Activated T-helper 1 cell treated with anti-CD3 and anti-CD28 coated beads, Interleukin-2, amount 50 U/mL, for 16 hours (primary cell): ENCODE results near the gene DHX34.
A peak's percentile ranks its signal among the peaks of the same experiment; 100 is the strongest.

Experiments used
- DNase-seq, 2 donors: peaks; one replicate each; pipeline ENCODE4 v3.0.0-alpha.2; 2020; ENCODE audit warnings: low read depth in 1 of 2, low spot score in 1 of 2

The DHX34 gene

DNA sequence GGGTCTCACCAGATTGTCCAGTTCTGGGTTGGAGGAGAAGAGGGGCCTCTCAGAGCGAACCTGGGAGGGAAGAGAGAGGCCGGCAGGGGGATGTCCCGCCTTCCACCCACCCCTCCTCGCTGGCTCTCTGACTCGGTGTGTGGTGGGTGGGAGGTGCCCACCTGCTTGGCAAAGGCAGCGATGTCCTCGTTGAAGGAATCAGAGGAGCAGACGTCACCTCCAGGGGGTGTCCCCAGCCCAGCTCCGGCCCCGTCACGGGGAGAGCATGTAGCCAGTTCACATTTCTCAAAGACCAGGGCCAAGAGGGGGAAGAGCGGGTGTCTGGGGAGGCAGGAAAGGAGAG, 67.5 kb downstream of the DHX34 start:
- DNase-seq, result no peak

DNA sequence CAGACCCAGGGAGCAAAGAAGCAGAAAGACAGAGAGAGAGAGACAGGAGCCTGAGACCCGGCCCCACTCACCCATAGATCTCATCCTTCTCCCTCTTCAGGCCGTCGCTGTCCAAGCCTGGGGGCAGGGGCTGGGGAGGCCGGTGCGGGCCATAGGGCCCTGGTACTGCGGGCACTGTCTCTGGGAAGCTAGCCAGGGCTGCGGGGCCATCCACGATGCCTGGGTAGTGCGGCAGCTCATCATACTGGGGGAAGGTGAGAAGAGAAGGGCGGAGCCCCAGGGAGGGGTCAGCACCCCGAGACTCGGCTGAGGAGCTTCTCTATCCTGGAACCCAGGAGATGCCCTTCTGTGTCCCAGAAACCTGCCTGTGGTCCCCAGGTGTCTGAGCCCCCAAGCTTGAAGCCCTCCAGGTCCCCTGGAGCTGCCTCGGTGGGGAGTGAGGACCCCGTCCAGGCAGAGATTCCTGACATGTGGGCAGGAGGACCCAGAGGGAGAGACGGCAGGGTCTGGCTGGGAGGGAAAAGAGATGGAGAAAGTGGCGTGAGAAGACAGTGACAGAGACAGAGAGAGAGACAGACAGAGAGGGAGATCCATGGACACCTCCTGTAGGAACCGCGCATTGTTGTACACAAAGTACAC, 68.1 kb downstream of the DHX34 start:
- DNase-seq, result no peak

DNA sequence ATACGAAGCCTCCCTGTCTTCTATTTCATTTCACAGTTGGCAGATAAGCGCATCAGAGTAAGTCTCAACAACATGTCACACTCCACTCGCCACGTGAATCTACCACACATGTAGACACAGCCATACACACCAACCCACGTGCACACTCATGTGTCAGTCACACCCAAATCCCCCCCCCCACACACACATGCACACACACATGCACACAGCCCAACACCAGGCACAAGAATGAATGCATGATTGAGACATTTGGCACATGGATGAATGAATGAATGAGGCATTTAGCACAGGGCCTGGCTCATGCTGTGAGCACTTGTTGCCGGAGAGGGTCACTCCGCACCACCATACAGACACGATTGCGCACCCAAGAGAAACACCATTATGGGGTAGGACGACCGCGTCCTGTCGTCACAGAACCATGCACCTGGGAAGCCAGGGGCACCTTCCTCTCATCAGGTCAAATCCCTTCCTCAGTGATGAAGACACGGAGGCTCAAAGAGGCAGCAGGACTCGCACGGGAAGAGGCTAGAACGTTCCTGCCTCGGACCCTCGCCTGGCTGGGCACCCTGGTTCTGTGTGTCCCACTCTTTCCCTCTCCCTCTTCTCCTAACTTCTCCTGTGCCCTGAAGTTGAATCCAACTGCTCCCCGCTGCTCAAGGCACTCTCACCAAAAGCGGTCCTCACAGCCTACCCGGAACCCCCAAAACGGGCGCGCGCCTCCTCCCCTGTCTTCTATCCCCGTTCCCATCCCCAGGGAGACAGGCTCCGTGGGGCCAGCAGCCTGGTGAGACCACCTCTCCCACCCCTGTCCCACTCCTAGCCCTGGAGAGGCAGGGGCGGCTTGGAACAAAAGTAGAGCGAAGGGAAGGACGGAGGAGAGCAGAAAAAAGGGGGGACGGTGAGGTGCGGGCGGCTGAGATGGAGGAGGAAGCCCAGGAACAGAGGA, 68.9 kb downstream of the DHX34 start:
- no peak for DNase-seq

DNA sequence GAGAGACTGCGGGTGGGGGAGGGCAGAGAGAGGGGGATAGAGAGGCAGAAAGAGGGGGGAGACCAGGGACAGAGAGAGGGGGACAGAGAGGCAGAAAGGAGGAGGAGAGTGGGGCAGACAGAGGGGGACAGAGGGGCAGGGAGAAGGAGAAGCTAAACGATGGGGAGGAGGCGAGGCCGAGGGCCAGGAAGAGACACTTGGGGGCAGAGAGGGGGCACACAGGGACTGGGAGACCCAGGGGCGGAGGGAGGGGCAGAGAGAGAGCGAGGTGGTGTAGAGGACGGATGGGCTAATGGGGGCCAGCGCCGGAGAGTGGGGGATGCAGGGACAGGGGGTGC, 69.5 kb downstream of the DHX34 start:
- DNase-seq, result no peak

DNA sequence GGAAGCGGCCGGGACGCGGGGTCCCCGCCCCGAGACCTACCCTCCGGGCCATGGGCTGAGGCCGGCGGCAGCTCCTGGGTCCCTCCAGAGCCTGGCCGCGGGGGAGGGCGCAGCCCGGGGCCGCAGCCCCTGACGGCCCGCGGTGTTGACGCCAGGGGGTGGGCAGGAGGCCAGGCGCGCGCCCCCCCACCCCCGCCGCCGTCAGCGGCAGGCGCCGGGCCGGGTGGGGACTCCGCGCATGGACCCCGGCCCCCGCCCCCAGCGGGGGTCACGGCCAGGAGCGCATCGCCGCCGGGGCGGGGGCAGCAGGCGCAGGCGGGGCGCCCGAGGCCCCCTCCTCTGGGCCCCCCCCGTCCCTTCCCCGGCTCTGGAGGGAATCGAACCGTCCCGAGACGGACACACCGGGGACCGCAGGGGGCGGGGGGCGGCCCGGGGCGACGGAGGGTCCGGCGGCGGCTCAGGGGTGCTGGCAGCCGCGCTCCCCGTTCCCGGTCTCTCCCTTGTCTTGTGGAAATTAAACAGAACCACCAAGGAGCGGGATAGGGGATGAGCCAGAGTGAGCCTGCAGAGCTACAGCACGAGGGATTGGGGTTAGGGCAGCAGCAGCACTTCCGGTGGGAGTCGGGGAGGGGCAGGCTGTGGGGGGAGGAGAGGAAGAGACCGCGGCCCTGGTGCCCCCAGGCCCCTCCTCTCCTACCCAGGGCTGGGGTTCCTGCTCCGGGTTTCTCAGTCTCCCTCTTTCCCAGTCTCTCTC, 70.1 kb downstream of the DHX34 start, which contains the start of gene MEIS3:
Gene MEIS3 (minus strand): TSS at position 498 of the 754 bp plus-strand sequence. CDS start 446 bp downstream, at position 52.
- no peak for DNase-seq

DNA sequence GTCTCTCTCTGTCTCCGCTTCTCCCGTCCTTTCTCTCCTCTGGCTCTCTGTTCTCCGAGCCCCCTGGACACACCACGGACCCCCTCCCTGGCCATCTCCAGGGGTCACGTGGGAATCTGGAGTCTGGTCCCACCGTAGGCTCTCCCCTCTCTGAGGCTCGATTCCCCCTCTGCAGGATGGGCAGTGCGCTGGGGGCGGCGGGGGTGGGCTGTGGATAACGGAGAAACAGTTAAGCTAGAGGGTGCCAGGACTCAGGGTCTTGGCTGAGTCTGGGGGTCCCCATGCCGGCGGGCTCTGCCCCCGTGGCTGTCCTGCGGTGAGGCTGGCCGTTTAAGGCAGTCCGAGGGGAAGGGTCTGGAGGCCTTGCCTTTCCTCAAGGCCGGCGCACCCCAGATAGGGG, 70.7 kb downstream of the DHX34 start:
- no peak for DNase-seq

DNA sequence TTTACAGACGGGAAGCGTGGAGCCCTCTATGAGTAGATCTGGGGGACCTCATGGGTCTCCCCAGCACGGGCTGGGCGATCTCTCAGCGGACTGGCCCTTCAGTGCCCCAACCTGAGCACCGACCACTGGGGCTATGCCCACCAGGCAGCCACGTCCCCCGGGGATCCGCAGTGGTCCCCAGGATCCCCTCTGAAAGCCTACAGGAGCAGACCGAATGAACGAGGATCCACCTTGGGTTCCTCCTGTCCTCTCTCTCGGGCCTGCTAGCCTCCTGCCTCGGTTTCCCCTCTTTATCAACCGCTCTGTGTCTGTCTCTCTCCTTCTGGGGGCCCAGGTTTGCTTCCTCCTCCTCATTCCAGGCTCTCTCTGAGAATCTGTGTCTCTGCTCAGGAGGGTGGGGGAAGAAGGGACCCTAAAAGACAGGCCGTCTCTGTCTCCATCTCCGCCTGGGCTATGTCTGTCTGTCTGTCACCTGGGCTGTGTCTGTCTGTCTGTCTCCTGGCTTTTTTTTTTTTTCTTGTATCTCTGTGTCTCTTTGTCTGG, 72.2 kb downstream of the DHX34 start:
- DNase-seq, result no peak

DNA sequence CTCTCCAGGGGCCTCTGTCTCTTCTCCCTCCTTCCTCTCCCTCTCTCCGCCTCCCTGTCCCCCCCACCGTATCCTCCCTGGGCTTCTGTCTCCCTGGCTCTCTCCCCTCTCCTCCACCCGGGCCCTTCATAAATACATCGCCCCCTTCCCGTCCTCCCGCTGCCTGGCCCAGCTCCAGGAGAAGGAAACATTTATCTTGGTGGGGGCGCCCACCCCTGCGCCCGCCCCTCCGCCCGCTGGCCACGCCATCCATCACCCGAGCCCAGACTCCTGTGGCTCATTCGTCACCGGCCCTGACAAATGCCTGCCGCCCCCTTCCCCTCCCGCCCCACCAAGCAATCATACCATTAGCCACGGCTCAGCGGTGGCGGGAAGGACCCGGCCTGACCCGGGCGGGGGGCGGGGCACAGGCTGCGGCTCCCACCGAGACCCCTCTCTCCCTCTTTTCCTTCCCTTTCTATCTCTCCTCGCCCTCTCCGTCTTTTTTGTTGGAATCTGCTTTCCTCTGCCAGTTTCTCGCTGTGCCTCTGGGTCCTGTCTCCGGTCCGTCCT, 72.8 kb downstream of the DHX34 start:
- no peak for DNase-seq

DNA sequence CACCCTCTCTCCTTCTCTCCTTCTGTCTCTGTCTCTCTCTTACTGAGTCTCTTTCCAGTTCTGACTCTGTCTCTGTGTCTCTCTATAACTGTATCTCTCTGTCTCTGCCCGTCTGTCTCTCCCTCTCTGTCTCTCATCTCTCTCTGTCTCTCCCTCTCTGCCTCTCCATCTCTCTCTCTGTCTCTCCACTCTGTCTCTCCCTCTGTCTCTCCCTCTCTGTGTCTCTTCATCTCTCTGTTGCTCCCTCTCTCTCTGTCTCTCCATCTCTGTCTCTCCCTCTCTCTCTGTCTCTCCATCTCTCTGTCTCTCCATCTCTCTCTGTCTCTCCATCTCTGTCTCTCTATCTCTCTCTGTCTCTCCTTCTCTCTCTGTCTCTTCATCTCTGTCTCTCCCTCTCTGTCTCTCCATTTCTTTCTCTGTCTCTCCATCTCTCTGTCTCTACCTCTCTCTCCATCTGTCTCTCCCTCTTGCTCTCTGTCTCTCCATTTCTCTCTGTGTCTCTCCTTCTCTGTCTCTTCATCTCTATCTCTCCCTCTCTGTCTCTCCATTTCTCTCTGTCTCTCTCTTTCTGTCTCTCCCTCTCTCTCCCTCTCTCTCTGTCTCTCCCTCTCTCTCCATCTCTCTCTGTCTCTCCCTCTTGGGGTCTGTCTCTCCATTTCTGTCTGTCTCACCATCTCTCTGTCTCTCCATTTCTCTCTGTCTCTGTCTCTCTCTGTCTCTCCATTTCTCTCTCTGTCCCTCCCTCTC, 73.5 kb downstream of the DHX34 start:
- DNase-seq, result no peak

DNA sequence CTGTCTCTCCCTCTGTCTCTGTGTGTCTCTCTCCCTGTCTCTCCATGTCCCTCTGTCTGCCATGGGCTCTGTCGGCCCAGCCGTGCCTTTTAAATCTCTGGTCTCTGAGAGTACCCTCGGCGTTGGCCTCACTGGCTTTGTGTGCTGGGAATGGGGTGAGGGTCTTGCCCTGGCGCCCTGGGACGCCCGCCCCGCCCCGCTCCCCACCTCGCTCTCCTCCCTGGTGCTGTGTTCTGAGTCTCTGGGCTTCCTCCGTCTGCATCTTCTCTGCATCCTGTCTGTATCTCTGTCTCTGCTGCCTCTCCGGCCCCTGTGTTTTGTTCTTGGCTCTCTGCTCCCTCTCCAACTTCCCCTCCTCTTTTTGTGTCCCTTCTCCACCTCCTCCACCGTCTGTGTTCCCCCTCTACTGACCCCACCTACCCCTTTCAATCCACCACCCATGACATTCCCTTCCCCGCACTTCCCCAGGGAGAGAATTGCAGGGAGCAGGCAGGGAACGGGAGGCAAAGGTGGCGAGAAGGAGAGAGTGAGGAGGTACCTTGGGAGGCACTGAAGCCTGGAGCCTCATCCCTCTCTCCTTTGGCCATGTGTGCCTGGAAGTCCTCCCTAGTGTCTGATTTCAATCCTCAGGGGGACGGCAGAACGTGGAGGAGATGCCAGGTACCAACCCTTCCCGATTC, 74.2 kb downstream of the DHX34 start:
- no peak for DNase-seq

DNA sequence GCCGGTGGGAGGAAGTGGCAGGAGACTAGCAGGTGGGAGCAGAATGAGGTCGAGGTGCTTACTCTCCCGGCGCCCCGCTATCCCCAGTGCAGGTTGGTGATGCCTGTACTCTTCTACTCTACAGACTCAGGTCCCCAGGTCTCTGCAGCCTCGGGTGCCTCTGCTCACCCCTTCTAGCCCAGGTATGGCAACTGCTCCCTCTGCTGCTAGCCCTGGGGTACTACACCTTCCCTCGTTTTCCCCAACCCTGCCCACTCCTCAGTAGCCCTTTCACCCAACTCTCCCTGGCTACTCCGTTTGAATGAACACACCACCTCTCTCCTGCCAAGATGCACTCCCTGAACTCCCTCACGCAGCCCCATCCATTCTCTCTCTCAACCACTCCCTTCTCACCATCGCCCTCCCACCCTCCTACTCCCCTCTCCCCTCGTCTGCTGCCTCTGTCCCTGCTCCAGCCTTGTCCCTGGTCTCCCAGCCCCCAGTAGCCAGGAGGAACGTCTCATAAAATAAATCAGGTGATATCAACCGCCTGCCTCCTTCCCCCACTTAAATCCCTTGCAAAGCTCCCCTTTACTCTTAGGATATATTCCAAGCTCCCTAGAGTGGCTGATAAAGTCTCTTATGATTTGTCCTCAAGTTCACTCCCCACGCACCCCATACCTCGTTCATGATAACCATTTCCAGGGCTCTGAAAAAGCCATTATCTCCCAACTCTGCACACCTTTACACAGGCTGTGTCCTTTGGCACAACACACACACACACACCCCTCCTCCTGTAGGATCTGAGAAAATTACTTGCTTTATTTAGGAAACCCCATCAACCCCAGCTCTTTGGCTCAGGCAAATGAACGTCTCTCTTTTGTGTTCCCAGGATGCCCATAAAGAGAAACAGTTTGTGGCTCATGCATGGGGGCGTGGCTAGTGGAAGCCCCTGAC, 78.4 kb downstream of the DHX34 start:
- DNase-seq, result peak; percentile 32 to 48

DNA sequence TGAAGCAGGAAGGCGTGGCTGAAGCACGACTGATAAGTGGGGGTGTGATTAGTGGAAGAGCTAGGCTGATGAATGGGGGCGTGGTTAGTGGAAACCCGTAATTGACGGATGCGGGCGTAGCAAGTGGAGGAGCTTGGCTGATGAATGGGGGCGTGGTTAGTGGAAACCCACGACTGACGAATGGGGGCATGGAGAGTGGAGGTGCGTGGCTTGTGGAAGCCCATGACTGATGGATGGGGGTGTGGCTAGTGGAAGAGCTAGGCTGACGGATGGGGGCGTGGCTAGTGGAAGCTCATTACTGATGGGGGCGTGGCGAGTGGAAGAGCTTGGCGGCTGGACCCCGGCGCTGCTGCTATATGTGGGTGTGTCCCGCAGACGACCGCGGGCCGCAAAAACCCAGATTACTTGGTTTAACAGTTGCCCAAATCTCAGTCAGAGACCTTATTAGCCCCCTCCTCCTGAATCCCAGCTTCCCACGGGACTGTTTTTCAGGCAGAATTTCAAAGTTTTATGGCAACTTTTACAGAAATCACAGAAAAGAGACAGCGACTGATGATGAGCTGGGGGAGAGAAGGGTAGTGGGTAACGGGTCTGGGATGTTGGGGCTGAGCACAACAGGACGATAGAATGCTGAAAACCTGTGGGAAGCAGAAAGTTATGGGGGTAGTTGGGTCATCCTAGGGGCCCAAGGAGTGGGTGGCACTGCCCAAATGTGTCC, 79.2 kb downstream of the DHX34 start:
- peak; percentile 41 to 58 for DNase-seq

DNA sequence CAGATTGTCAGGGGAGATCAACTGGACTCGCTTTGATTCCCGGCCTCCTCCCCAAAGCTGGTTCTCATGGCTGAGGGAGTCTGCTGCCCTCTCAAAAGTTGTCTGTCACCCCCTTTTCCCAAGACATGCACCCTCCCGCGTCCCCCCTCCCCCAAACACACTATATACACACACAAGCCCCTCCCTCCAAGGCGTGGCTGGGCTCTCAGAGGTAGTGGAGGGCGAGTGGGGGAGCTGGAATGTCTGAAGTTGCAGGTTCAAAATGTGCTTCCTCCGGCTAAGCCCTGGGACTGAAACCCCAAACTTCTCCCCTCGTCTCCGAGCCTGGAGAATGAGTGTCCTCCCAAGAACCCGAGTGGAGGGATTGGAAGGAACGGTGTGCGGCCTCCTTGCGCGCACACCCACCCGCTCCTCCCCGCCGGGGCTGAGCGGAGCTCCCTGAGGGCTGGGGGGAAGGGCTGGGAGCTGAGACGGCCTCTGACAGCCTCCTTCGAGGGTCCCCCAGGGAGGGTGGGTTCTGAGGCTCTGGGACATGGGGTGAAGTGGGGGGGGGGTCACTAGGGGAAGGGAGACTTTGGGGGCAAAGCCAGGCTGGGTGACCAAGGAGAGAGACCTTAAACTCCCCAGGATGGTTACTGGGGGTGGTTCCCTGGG, 80.2 kb downstream of the DHX34 start:
- DNase-seq, result no peak

DNA sequence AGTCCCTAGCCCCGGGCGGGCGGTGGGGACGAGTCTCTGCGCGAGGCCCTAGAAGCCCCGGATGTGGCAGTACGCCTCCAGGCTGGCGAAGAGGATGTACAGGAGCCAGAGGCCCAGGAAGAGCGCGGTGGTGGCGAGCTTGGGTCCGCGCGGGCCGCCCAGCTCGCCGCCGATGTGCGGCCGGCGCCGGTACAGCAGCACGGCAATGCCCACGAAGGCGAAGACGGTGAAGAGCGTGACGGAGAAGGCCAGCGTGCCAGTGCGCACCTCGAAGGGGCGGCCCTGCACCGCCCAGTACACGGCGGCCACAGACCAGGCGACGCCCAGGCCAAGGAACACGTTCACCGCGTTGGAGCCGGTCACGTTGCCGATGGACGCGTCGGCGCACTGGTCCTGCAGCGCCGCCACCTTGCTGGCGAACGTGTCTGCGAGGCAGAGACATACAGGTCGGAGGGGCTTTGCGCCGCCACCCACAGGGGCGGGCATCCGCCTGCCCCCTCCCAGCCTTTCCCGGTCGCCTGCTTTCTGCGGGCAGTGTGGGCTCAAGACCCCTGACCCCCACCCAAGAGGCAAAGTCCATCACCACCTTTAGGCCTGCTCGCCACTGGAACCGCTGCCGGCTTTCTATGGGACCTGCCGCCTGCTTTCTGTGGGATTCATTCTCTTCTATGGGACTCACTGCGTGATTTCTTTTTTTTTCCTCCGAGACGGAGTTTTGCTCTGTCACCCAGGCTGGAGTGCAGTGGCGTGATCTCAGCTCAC, 81.1 kb downstream of the DHX34 start:
- DNase-seq, result no peak

DNA sequence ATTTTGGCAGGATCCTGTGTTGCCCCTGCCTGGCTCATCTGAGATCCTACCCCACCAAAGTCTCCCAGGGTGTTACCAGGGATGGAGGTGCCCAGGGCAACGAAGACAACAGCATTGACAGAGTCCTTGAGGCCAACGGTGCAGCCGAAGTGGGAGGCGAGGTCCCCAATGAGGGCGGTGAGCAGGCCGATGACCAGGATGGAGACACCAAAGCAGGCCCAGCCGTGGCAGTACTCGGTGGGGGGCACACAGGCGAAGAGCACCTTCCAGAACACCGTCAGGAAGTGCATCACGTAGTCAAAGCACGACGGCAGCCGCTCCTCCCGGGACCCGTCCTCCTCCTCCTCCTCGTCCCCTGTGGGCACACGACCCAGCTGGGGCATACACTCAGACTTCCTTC, 83.0 kb downstream of the DHX34 start:
- no peak for DNase-seq
